DND-41 (cell line): ENCODE data around the gene HSCB.

ENCODE experiments used
- CTCF ChIP-seq: IDR thresholded peaks from 2 replicates; pipeline ENCODE4 v1.5.1; 2012; ENCODE audit warnings: borderline replicate concordance, low read length, moderate library complexity, mild to moderate bottlenecking; ENCODE audit not compliant: poor library complexity, severe bottlenecking; ENCODE audit errors: extremely low read depth
- EZH2 ChIP-seq: IDR thresholded peaks from 3 replicates; pipeline ENCODE4 v1.6.1; 2012; ENCODE audit warnings: borderline replicate concordance, low read depth, mild to moderate bottlenecking, moderate library complexity, low read length, inconsistent platforms; ENCODE audit not compliant: severe bottlenecking

- TF ChIP-seq CTCF: no peak
- TF ChIP-seq EZH2: no peak
Observed at GRCh38 chr22:28799606-28800307, 57.9 kb downstream of the HSCB start.
